Brain microvascular endothelial cell (primary cell): ENCODE results near the gene POP4.

Experiments used
- DNase-seq: peaks from one replicate; pipeline ENCODE4 v3.0.0-alpha.2; 2020
- H3K27ac ChIP-seq: fragments of 250-450 bp; sonication (Bioruptor Pico); 2 replicates; pipeline ENCODE4 v1.5.1; 2020; ENCODE audit warnings: mild to moderate bottlenecking, moderate library complexity
- H3K27me3 ChIP-seq: fragments of 250-450 bp; sonication (Bioruptor Pico); replicated peaks from 2 replicates; pipeline ENCODE4 v1.5.1; 2020; ENCODE audit warnings: mild to moderate bottlenecking
- H3K36me3 ChIP-seq: fragments of 250-450 bp; sonication (Bioruptor Pico); replicated peaks from 2 replicates; pipeline ENCODE4 v1.5.1; 2020; ENCODE audit warnings: mild to moderate bottlenecking
- H3K4me3 ChIP-seq: 2 replicates; pipeline ENCODE4 v1.5.1; 2011; ENCODE audit warnings: low read depth, mild to moderate bottlenecking, control low read depth, low read length, moderate library complexity
- CTCF ChIP-seq: IDR thresholded peaks from 2 replicates; pipeline ENCODE4 v1.5.1; 2011; ENCODE audit warnings: low read depth, mild to moderate bottlenecking, moderate library complexity, low read length, control low read depth, inconsistent platforms; ENCODE audit errors: missing control alignments
- in situ Hi-C: cut with HindIII; loops from 2 replicates; pipeline ENCODE4 v1.10.0; 2017; ENCODE audit warnings: low sequenced_read_pairs, low pct_ligation_motif_present

Gene POP4

GRCh38 chr19:29614046-29614445 lies 8.0 kb downstream of the POP4 start:
- Histone ChIP-seq H3K27me3 (no peaks in the 10 kb centered on the region), H3K36me3 (peaks cover 34% of the 10 kb centered on the region), H3K4me3 (no peak overlapping the region), H3K27ac (no peak overlapping the region)
- in situ Hi-C loops: no loop called here
- no peak for TF ChIP-seq CTCF
- no peak for DNase-seq

GRCh38 chr19:29614780-29615179 lies 8.7 kb downstream of the POP4 start:
- in situ Hi-C loops: no loop called here
- Histone ChIP-seq H3K36me3 (peaks cover 34% of the 10 kb centered on the region), H3K27ac (no peak overlapping the region), H3K4me3 (no peak overlapping the region), H3K27me3 (no peaks in the 10 kb centered on the region)
- no peak for TF ChIP-seq CTCF
- DNase-seq: no peak

- DNase-seq: no peak
- H3K27me3 ChIP-seq: no peaks in the 10 kb centered on the region
- in situ Hi-C loops: no loop called here
- no peak overlapping the region for H3K4me3 ChIP-seq
- no peak overlapping the region for H3K27ac ChIP-seq
- TF ChIP-seq CTCF: no peak
- peaks cover 33% of the 10 kb centered on the region for H3K36me3 ChIP-seq
Measured at GRCh38 chr19:29615891-29616425, 9.9 kb downstream of the POP4 start.

- DNase-seq: no peak
- H3K27ac ChIP-seq: no peak overlapping the region
- no peak overlapping the region for H3K4me3 ChIP-seq
- TF ChIP-seq CTCF: no peak
- peaks cover 28% of the 10 kb centered on the region for H3K36me3 ChIP-seq
- in situ Hi-C loops: no loop called here
- H3K27me3 ChIP-seq: no peaks in the 10 kb centered on the region
Measured at GRCh38 chr19:29616541-29616940, 10.5 kb downstream of the POP4 start.

GRCh38 chr19:29617366-29618266 lies 11.5 kb downstream of the POP4 start:
- H3K4me3 ChIP-seq: no peak overlapping the region
- DNase-seq: no peak
- no peaks in the 10 kb centered on the region for H3K27me3 ChIP-seq
- no peak overlapping the region for H3K27ac ChIP-seq
- in situ Hi-C loops: no loop called here
- TF ChIP-seq CTCF: no peak
- H3K36me3 ChIP-seq: peaks cover 17% of the 10 kb centered on the region

- DNase-seq: no peak
- no peak overlapping the region for H3K27ac ChIP-seq
- H3K27me3 ChIP-seq: no peaks in the 10 kb centered on the region
- H3K4me3 ChIP-seq: no peak overlapping the region
- in situ Hi-C loops: no loop called here
- H3K36me3 ChIP-seq: peaks cover 11% of the 10 kb centered on the region
- TF ChIP-seq CTCF: no peak
Measured at GRCh38 chr19:29618434-29618833, 12.4 kb downstream of the POP4 start.
